ENCODE data around the gene PTPRT.
"Not testable (repeated sequence)": the region's sequence is repeated elsewhere in the genome, so short reads cannot be mapped to it uniquely, and the experiment has no call there.

PTPRT gene

GRCh38 chr20:42938441-42939205 lies 251.1 kb downstream of the PTPRT start:
- no peak for DNase-seq
- intact Hi-C loops (cut with DNase I), result no loop called here

- intact Hi-C loops (cut with DNase I), result no loop called here
- DNase-seq, result no peak
Measured at GRCh38 chr20:42936482-42936881, 253.2 kb downstream of the PTPRT start.

GRCh38 chr20:42924215-42924614 lies 265.5 kb downstream of the PTPRT start:
- no peak for DNase-seq
- intact Hi-C loops (cut with DNase I), result no loop called here

- intact Hi-C loops (cut with DNase I), result no loop called here
- no peak for DNase-seq
Measured at GRCh38 chr20:42923348-42923918, 266.3 kb downstream of the PTPRT start.

GRCh38 chr20:42920776-42921175 lies 268.9 kb downstream of the PTPRT start:
- DNase-seq, result no peak
- intact Hi-C loops (cut with DNase I), result no loop called here

- no peak for DNase-seq
- intact Hi-C loops (cut with DNase I), result no loop called here
Measured at GRCh38 chr20:42919316-42919715, 270.4 kb downstream of the PTPRT start.

- intact Hi-C loops (cut with DNase I), result no loop called here
- no peak for DNase-seq
Measured at GRCh38 chr20:42915081-42915480, 274.6 kb downstream of the PTPRT start.

- DNase-seq, result no peak
- intact Hi-C loops (cut with DNase I), result no loop called here
Measured at GRCh38 chr20:42914302-42914701, 275.4 kb downstream of the PTPRT start.

- DNase-seq; intact Hi-C loops (cut with DNase I): not testable (repeated sequence)
Measured at GRCh38 chr20:42910808-42911207, 278.9 kb downstream of the PTPRT start.

- DNase-seq, result no peak
- intact Hi-C loops (cut with DNase I), result no loop called here
Measured at GRCh38 chr20:42907730-42908129, 282.0 kb downstream of the PTPRT start.

- DNase-seq, result no peak
- intact Hi-C loops (cut with DNase I), result no loop called here
Measured at GRCh38 chr20:42906120-42906519, 283.6 kb downstream of the PTPRT start.

- intact Hi-C loops (cut with DNase I), result no loop called here
Measured at GRCh38 chr20:42902509-42902908, 287.2 kb downstream of the PTPRT start.

GRCh38 chr20:42901689-42902440 lies 287.8 kb downstream of the PTPRT start:
- no peak for DNase-seq

More at GRCh38 chr20:42902509-42902908, 287.2 kb downstream of the PTPRT start:
- DNase-seq, result no peak

GRCh38 chr20:42900764-42901163 lies 288.9 kb downstream of the PTPRT start:
- DNase-seq; intact Hi-C loops (cut with DNase I): not testable (repeated sequence)

More at GRCh38 chr20:42901689-42902440, 287.8 kb downstream of the PTPRT start:
- intact Hi-C loops (cut with DNase I), result no loop called here

GRCh38 chr20:42895020-42895419 lies 294.7 kb downstream of the PTPRT start:
- intact Hi-C loops (cut with DNase I), result no loop called here
- DNase-seq, result no peak

- intact Hi-C loops (cut with DNase I), result no loop called here
- no peak for DNase-seq
Measured at GRCh38 chr20:42894483-42894882, 295.2 kb downstream of the PTPRT start.

- DNase-seq, result no peak
- intact Hi-C loops (cut with DNase I), result no loop called here
Measured at GRCh38 chr20:42889517-42889916, 300.2 kb downstream of the PTPRT start.

- no peak for DNase-seq
- intact Hi-C loops (cut with DNase I), result no loop called here
Measured at GRCh38 chr20:42887281-42887680, 302.4 kb downstream of the PTPRT start.

GRCh38 chr20:42886801-42887200 lies 302.9 kb downstream of the PTPRT start:
- intact Hi-C loops (cut with DNase I), result no loop called here
- no peak for DNase-seq

- no peak for DNase-seq
- intact Hi-C loops (cut with DNase I), result no loop called here
Measured at GRCh38 chr20:42886046-42886445, 303.7 kb downstream of the PTPRT start.

GRCh38 chr20:42875581-42875980 lies 314.1 kb downstream of the PTPRT start:
- intact Hi-C loops (cut with DNase I), result no loop called here

GRCh38 chr20:42873259-42873658 lies 316.4 kb downstream of the PTPRT start:
- no peak for DNase-seq
- intact Hi-C loops (cut with DNase I), result no loop called here

More at GRCh38 chr20:42875581-42875980, 314.1 kb downstream of the PTPRT start:
- DNase-seq, result no peak
